Measurements from ENCODE around the gene SLC39A11. TPM values are rescaled to one million over a fixed set of nuclear protein-coding genes. Genes with fewer than 3 reads are reported as not detected.

SLC39A11 gene
- total RNA-seq, 4 donors from 2014 or later = 45.2 to 59.5 (median 49.2) TPM

- no peak for DNase-seq (ENCODE audit: low spot score in 2 of 2)
- WGBS = 47% methylated on average over 4 of the region's 4 CpGs
- Histone ChIP-seq H3K9me3 (no peaks in the 10 kb centered on the region), H3K4me1 (peaks cover 28% of the 10 kb centered on the region), H3K36me3 (no peaks in the 10 kb centered on the region), H3K27ac (no peak overlapping the region), H3K4me3 (no peak overlapping the region), H3K27me3 (no peaks in the 10 kb centered on the region)
- TF ChIP-seq EP300 (IDR thresholded peaks at IDR 0.05) = no peak
- no peak for TF ChIP-seq CTCF (IDR thresholded peaks at IDR 0.05)
- TF ChIP-seq POLR2A (IDR thresholded peaks at IDR 0.05) = no peak
Observed at GRCh38 chr17:72702998-72703397, 389.5 kb downstream of the SLC39A11 start.

GRCh38 chr17:72702136-72702735 is 390.3 kb downstream of the SLC39A11 start:
- Histone ChIP-seq H3K36me3 (no peaks in the 10 kb centered on the region), H3K4me1 (peaks cover 28% of the 10 kb centered on the region), H3K27ac (no peak overlapping the region), H3K27me3 (no peaks in the 10 kb centered on the region), H3K4me3 (no peak overlapping the region), H3K9me3 (no peaks in the 10 kb centered on the region)
- TF ChIP-seq POLR2AphosphoS5 (IDR thresholded peaks at IDR 0.05) (no peak), CTCF (IDR thresholded peaks at IDR 0.05) (no peak), POLR2A (IDR thresholded peaks at IDR 0.05) (no peak), EP300 (IDR thresholded peaks at IDR 0.05) (no peak)
- 51% methylated on average over 6 of the region's 6 CpGs for WGBS
- no peak for DNase-seq (ENCODE audit: low spot score in 2 of 2)

GRCh38 chr17:72700226-72700625 is 392.3 kb downstream of the SLC39A11 start:
- no peaks in the 10 kb centered on the region for H3K36me3 ChIP-seq
- WGBS = 74% methylated on average over 3 of the region's 3 CpGs
- DNase-seq (ENCODE audit: low spot score in 2 of 2) = no peak
- no peaks in the 10 kb centered on the region for H3K27me3 ChIP-seq
- H3K4me1 ChIP-seq = peaks cover 28% of the 10 kb centered on the region
- H3K9me3 ChIP-seq = no peaks in the 10 kb centered on the region
- H3K4me3 ChIP-seq = no peak overlapping the region
- H3K27ac ChIP-seq = no peak overlapping the region
- no peak for TF ChIP-seq POLR2AphosphoS5 (IDR thresholded peaks at IDR 0.05)
- no peak for TF ChIP-seq CTCF (IDR thresholded peaks at IDR 0.05)
- no peak for TF ChIP-seq EP300 (IDR thresholded peaks at IDR 0.05)
- TF ChIP-seq POLR2A (IDR thresholded peaks at IDR 0.05) = no peak

GRCh38 chr17:72699545-72699944 is 392.9 kb downstream of the SLC39A11 start:
- WGBS = 49% methylated on average over 4 of the region's 4 CpGs
- H3K4me3 ChIP-seq = no peak overlapping the region
- H3K9me3 ChIP-seq = no peaks in the 10 kb centered on the region
- no peaks in the 10 kb centered on the region for H3K27me3 ChIP-seq
- no peak for DNase-seq (ENCODE audit: low spot score in 2 of 2)
- peaks cover 28% of the 10 kb centered on the region for H3K4me1 ChIP-seq
- no peaks in the 10 kb centered on the region for H3K36me3 ChIP-seq
- no peak for TF ChIP-seq EP300 (IDR thresholded peaks at IDR 0.05)
- no peak for TF ChIP-seq POLR2AphosphoS5 (IDR thresholded peaks at IDR 0.05)
- TF ChIP-seq POLR2A (IDR thresholded peaks at IDR 0.05) = no peak
- no peak for TF ChIP-seq CTCF (IDR thresholded peaks at IDR 0.05)
- H3K27ac ChIP-seq = no peak overlapping the region

- no peaks in the 10 kb centered on the region for H3K27me3 ChIP-seq
- no peaks in the 10 kb centered on the region for H3K36me3 ChIP-seq
- 84% methylated on average over 9 of the region's 9 CpGs for WGBS
- TF ChIP-seq CTCF (IDR thresholded peaks at IDR 0.05) (no peak), POLR2A (IDR thresholded peaks at IDR 0.05) (no peak), EP300 (IDR thresholded peaks at IDR 0.05) (no peak), POLR2AphosphoS5 (IDR thresholded peaks at IDR 0.05) (no peak)
- no peak for DNase-seq (ENCODE audit: low spot score in 2 of 2)
- peaks cover 20% of the 10 kb centered on the region for H3K4me1 ChIP-seq
- no peaks in the 10 kb centered on the region for H3K9me3 ChIP-seq
- no peak overlapping the region for H3K27ac ChIP-seq
- no peak overlapping the region for H3K4me3 ChIP-seq
Observed at GRCh38 chr17:72697602-72698146, 394.8 kb downstream of the SLC39A11 start.
